Measurements from ENCODE around the gene YBX3. TPM values are rescaled to one million over a fixed set of nuclear protein-coding genes. Genes with fewer than 3 reads are reported as not detected.
"Not testable (repeated sequence)": the region's sequence is repeated elsewhere in the genome, so short reads cannot be mapped to it uniquely, and the experiment has no call there.

YBX3 gene
- total RNA-seq, 1 experiment from 2014 or later, result 315 TPM

GRCh38 chr12:10750385-10750727 lies 27.2 kb upstream of the YBX3 start:
- no peak overlapping the region for H3K27ac Mint-ChIP-seq (ENCODE audit: unreplicated experiment)

GRCh38 chr12:10749700-10750384 lies 26.7 kb upstream of the YBX3 start:
- Histone ChIP-seq H3K9me3 (no peaks in the 10 kb centered on the region), H3K27me3 (replicated peaks; ENCODE audit: control insufficient read depth, insufficient read depth, low read length) (no peaks in the 10 kb centered on the region), H3K4me3 (ENCODE audit: low read depth, low read length) (peak overlapping the region; percentile 24), H3K36me3 (ENCODE audit: control insufficient read depth, insufficient read depth, low read length) (no peaks in the 10 kb centered on the region), H3K4me1 (no peaks in the 10 kb centered on the region; the same call in 1 of the 2 replicates)
- no peaks in the 10 kb centered on the region for H3K36me3 Mint-ChIP-seq (ENCODE audit: insufficient read depth, unreplicated experiment)
- ChIA-PET POLR2A (no interaction called here), CTCF (interaction anchor here (0.6 to 1.3 kb wide), 14 partner anchors 9 to 421 kb away, joined by 3 to 6 read pairs (median 4); partner anchors contain the start of gene SMIM10L1)
- H3K27me3 Mint-ChIP-seq (ENCODE audit: insufficient read depth, unreplicated experiment), result peaks cover 9% of the 10 kb centered on the region
- H3K27ac Mint-ChIP-seq (ENCODE audit: unreplicated experiment), result no peak overlapping the region
- peak overlapping the region; percentile 70 for H3K4me3 Mint-ChIP-seq (ENCODE audit: unreplicated experiment)
- H3K4me1 Mint-ChIP-seq (ENCODE audit: low read depth, unreplicated experiment), result peaks cover 6% of the 10 kb centered on the region
- H3K9me3 Mint-ChIP-seq (ENCODE audit: unreplicated experiment), result no peaks in the 10 kb centered on the region
- TF ChIP-seq CTCF (IDR thresholded peaks at IDR 0.05; ENCODE audit: insufficient read depth in 1 of 2, low read depth in 1 of 2, low read length in 1 of 2, severe bottlenecking in 1 of 2, unreplicated experiment in 1 of 2), result peak; percentile 96 to 99
- intact Hi-C loops (cut with micrococcal nuclease; ENCODE audit: unreplicated experiment), result loop anchor here (1.0 to 2.0 kb wide), 5 partner anchors 11 to 515 kb away; partner anchors contain the start of genes MAGOHB, STYK1 and YBX3
- no TSS peak for BruUV-seq (replicated peaks)
- DNase-seq, result peak; percentile 87 to 91

More at GRCh38 chr12:10750385-10750727, 27.2 kb upstream of the YBX3 start:
- TF ChIP-seq CTCF (IDR thresholded peaks at IDR 0.05; ENCODE audit: insufficient read depth in 1 of 2, low read depth in 1 of 2, low read length in 1 of 2, severe bottlenecking in 1 of 2, unreplicated experiment in 1 of 2), result no peak
- Histone ChIP-seq H3K4me3 (ENCODE audit: low read depth, low read length) (no peak overlapping the region), H3K27me3 (replicated peaks; ENCODE audit: control insufficient read depth, insufficient read depth, low read length) (no peaks in the 10 kb centered on the region), H3K9me3 (no peaks in the 10 kb centered on the region), H3K36me3 (ENCODE audit: control insufficient read depth, insufficient read depth, low read length) (no peaks in the 10 kb centered on the region), H3K4me1 (no peaks in the 10 kb centered on the region; the same call in 1 of the 2 replicates)
- intact Hi-C loops (cut with micrococcal nuclease; ENCODE audit: unreplicated experiment), result loop anchor here (1.0 to 2.0 kb wide), 5 partner anchors 11 to 515 kb away; partner anchors contain the start of genes MAGOHB, STYK1 and YBX3
- BruUV-seq (replicated peaks), result no TSS peak
- H3K36me3 Mint-ChIP-seq (ENCODE audit: insufficient read depth, unreplicated experiment), result no peaks in the 10 kb centered on the region
- peaks cover 1% of the 10 kb centered on the region for H3K9me3 Mint-ChIP-seq (ENCODE audit: unreplicated experiment)
- CTCF ChIA-PET, result interaction anchor here (0.6 to 1.3 kb wide), 10 partner anchors 9 to 421 kb away, joined by 3 to 6 read pairs (median 4); partner anchors contain the start of gene SMIM10L1
- H3K4me1 Mint-ChIP-seq (ENCODE audit: low read depth, unreplicated experiment), result peaks cover 6% of the 10 kb centered on the region
- no peak for DNase-seq
- H3K27me3 Mint-ChIP-seq (ENCODE audit: insufficient read depth, unreplicated experiment), result peaks cover 9% of the 10 kb centered on the region
- peak overlapping the region; percentile 70 for H3K4me3 Mint-ChIP-seq (ENCODE audit: unreplicated experiment)
- POLR2A ChIA-PET, result no interaction called here

GRCh38 chr12:10747730-10748129 lies 24.6 kb upstream of the YBX3 start:
- Mint-ChIP-seq H3K9me3 (ENCODE audit: unreplicated experiment) (no peaks in the 10 kb centered on the region), H3K36me3 (ENCODE audit: insufficient read depth, unreplicated experiment) (no peaks in the 10 kb centered on the region), H3K4me1 (ENCODE audit: low read depth, unreplicated experiment) (no peaks in the 10 kb centered on the region), H3K27ac (ENCODE audit: unreplicated experiment) (no peak overlapping the region), H3K4me3 (ENCODE audit: unreplicated experiment) (no peak overlapping the region), H3K27me3 (ENCODE audit: insufficient read depth, unreplicated experiment) (peaks cover 9% of the 10 kb centered on the region)
- Histone ChIP-seq H3K4me3 (ENCODE audit: low read depth, low read length) (no peak overlapping the region), H3K36me3 (ENCODE audit: control insufficient read depth, insufficient read depth, low read length) (no peaks in the 10 kb centered on the region), H3K9me3 (no peaks in the 10 kb centered on the region), H3K4me1 (no peaks in the 10 kb centered on the region; the same call in 1 of the 2 replicates), H3K27me3 (replicated peaks; ENCODE audit: control insufficient read depth, insufficient read depth, low read length) (no peaks in the 10 kb centered on the region)
- ChIA-PET POLR2A (no interaction called here), CTCF (no interaction called here)
- TF ChIP-seq CTCF (IDR thresholded peaks at IDR 0.05; ENCODE audit: insufficient read depth in 1 of 2, low read depth in 1 of 2, low read length in 1 of 2, severe bottlenecking in 1 of 2, unreplicated experiment in 1 of 2), result no peak
- intact Hi-C loops (cut with micrococcal nuclease; ENCODE audit: unreplicated experiment), result no loop called here
- BruUV-seq (replicated peaks), result no TSS peak
- no peak for DNase-seq

GRCh38 chr12:10743420-10743819 lies 20.3 kb upstream of the YBX3 start:
- intact Hi-C loops (cut with micrococcal nuclease; ENCODE audit: unreplicated experiment); CTCF ChIA-PET; H3K27me3 ChIP-seq (replicated peaks; ENCODE audit: control insufficient read depth, insufficient read depth, low read length); H3K36me3 ChIP-seq (ENCODE audit: control insufficient read depth, insufficient read depth, low read length); H3K9me3 ChIP-seq; H3K4me3 Mint-ChIP-seq (ENCODE audit: unreplicated experiment); H3K9me3 Mint-ChIP-seq (ENCODE audit: unreplicated experiment); H3K27me3 Mint-ChIP-seq (ENCODE audit: insufficient read depth, unreplicated experiment); H3K27ac Mint-ChIP-seq (ENCODE audit: unreplicated experiment); BruUV-seq (replicated peaks); H3K36me3 Mint-ChIP-seq (ENCODE audit: insufficient read depth, unreplicated experiment); DNase-seq; H3K4me3 ChIP-seq (ENCODE audit: low read depth, low read length); POLR2A ChIA-PET: not testable (repeated sequence)
- H3K4me1 Mint-ChIP-seq (ENCODE audit: low read depth, unreplicated experiment), result peaks cover 26% of the 10 kb centered on the region
- peaks cover 19% of the 10 kb centered on the region for H3K4me1 ChIP-seq
